ENCODE data around the gene DNAH8. TPM values are rescaled to one million over a fixed set of nuclear protein-coding genes. Genes with fewer than 3 reads are reported as not detected.

DNAH8 gene
- total RNA-seq, 1 experiment from 2014 or later = not detected

DNA sequence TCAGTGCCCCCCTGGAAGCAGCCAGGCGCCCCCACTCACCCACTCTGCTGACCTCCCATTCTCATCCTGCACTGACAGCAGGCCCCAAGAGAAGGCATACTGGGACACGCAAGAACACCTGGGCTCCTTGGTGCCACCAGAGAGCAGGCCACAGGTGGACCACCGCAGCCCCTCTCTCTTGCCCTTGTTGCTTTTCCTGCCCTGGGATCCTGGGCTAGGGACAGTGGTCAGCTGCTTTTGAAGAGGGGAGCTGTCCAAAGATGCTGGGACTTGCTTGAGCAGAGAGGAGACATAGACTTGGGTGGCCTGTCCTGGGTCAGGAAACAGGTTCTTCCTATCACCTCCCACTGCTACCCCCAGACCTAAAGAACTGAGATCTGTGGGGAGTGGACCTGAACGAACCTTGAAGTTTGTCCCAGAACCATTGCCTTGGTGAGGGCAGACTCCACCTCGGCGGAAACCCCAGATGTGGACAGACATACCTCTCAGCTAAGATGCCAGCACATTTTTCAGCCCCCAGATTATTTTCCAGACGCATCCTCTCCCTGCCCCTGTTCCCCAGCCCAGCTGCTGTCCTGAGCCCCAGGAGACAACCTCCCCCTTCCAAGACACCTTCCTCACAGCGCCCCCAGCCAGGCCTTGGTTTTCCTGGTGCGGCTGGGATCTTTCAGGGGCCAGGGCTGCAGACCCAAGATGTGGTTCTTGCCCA, 334.6 kb downstream of the DNAH8 start:
- H3K4me3 Mint-ChIP-seq (ENCODE audit: unreplicated experiment) = no peak overlapping the region

DNA sequence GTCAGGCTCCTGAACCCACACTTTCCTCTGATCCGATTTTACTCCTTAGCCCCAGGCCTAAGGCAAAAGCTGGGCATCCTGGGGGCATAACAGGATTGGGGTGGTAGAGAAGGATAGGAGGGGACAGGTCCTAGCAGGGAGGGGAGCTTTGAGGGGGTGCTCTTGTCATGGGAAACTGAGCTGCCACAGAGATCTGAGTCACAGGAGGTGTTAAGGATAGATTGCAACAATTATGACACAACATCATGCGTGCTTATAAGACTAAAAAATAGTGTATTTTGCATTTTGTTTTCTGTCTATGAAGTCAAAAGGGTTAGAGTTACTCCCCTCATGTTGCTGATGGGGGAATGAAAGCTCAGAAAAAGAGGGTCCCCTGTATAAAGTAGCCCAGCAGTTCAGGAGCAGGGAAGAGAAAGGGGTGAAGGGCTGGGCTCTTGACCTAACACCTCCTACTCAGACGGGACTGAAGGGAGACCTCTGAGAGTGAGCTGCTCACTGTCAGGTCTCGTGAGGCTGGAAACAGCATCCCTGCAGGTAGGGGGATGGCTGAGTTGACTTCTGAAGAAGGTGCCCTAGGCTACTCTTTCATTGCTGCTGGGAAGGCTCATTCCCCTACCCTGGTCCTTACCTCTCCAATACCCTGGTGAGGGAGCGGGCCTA, 335.5 kb downstream of the DNAH8 start:
- H3K27ac Mint-ChIP-seq (ENCODE audit: low read depth, unreplicated experiment) = no peak overlapping the region
- POLR2A ChIA-PET = interaction anchor here (0.7 kb wide), 1 partner anchor 128 kb away, joined by 3 read pairs; no protein-coding TSS in a partner anchor

More for the DNA sequence above, 334.6 kb downstream of the DNAH8 start:
- Mint-ChIP-seq H3K9me3 (ENCODE audit: unreplicated experiment) (no peaks in the 10 kb centered on the region), H3K27ac (ENCODE audit: low read depth, unreplicated experiment) (no peak overlapping the region), H3K27me3 (ENCODE audit: insufficient read depth, unreplicated experiment) (peaks cover 14% of the 10 kb centered on the region), H3K36me3 (ENCODE audit: insufficient read depth, unreplicated experiment) (peaks cover 4% of the 10 kb centered on the region), H3K4me1 (ENCODE audit: insufficient read depth, unreplicated experiment) (peaks cover 16% of the 10 kb centered on the region)
- DNase-seq (ENCODE audit: unreplicated experiment) = no peak
- POLR2A ChIA-PET = interaction anchor here (0.6 kb wide), 1 partner anchor 965 kb away, joined by 3 read pairs; no protein-coding TSS in a partner anchor
- intact Hi-C loops (cut with micrococcal nuclease) = no loop called here
- CTCF ChIA-PET = interaction anchor here (0.7 kb wide), 1 partner anchor 306 kb away, joined by 3 read pairs; no protein-coding TSS in a partner anchor
- no TSS peak for BruUV-seq (replicated peaks)
- TF ChIP-seq, protein P1, sequence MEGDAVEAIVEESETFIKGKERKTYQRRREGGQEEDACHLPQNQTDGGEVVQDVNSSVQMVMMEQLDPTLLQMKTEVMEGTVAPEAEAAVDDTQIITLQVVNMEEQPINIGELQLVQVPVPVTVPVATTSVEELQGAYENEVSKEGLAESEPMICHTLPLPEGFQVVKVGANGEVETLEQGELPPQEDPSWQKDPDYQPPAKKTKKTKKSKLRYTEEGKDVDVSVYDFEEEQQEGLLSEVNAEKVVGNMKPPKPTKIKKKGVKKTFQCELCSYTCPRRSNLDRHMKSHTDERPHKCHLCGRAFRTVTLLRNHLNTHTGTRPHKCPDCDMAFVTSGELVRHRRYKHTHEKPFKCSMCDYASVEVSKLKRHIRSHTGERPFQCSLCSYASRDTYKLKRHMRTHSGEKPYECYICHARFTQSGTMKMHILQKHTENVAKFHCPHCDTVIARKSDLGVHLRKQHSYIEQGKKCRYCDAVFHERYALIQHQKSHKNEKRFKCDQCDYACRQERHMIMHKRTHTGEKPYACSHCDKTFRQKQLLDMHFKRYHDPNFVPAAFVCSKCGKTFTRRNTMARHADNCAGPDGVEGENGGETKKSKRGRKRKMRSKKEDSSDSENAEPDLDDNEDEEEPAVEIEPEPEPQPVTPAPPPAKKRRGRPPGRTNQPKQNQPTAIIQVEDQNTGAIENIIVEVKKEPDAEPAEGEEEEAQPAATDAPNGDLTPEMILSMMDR (IDR thresholded peaks at IDR 0.05; ENCODE audit: unreplicated experiment) = no peak

DNA sequence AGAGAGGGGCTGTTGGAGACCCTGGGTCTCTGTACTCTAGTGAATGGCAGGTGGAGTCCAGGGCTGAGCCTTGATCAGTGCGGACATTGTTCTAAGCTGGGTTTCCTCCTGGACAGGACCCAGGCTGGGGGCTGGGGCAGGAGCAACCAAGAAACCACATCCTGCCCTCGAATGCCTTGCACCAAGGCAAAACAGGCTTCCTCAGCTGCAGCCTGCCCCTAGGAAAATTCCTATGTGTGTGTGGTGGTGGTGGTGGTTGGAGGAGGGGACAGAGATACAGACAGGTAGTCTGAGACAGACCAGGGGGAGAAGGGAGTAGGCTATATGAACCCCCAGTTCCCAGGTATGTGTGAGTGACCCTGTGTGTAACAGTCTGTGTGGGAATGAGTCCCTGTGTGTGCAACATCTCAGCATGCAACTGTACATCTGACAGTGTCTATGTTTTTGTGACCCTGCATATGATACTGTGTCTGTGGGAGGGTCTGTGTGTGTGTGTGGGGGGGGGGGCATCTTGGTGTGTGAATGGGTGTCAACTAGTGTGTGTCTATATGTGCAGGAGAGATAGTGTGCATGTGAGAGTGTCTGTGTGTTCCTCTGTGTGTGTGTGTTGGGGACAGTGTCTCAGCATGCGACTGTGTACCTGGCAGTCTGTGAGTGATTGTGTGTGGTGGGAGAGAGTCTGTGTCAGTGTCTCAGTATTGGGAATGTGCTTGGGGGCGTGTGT, 336.4 kb downstream of the DNAH8 start:
- intact Hi-C loops (cut with micrococcal nuclease) = no loop called here
- BruUV-seq (replicated peaks) = no TSS peak
- ChIA-PET CTCF (interaction anchor here (1.0 kb wide), 1 partner anchor 259 kb away, joined by 6 read pairs; no protein-coding TSS in a partner anchor), POLR2A (interaction anchor here (0.6 to 0.7 kb wide), 2 partner anchors 17 to 129 kb away, joined by 3 to 4 read pairs; no protein-coding TSS in a partner anchor)
- TF ChIP-seq, protein P1 (IDR thresholded peaks at IDR 0.05; ENCODE audit: unreplicated experiment) = no peak
- Mint-ChIP-seq H3K36me3 (ENCODE audit: insufficient read depth, unreplicated experiment) (peaks cover 4% of the 10 kb centered on the region), H3K27ac (ENCODE audit: low read depth, unreplicated experiment) (no peak overlapping the region), H3K4me1 (ENCODE audit: insufficient read depth, unreplicated experiment) (peaks cover 16% of the 10 kb centered on the region), H3K4me3 (ENCODE audit: unreplicated experiment) (no peak overlapping the region), H3K9me3 (ENCODE audit: unreplicated experiment) (no peaks in the 10 kb centered on the region), H3K27me3 (ENCODE audit: insufficient read depth, unreplicated experiment) (peaks cover 14% of the 10 kb centered on the region)
- peak; percentile 13 for DNase-seq (ENCODE audit: unreplicated experiment)

More for the DNA sequence above, 335.5 kb downstream of the DNAH8 start:
- Mint-ChIP-seq H3K4me1 (ENCODE audit: insufficient read depth, unreplicated experiment) (peaks cover 16% of the 10 kb centered on the region), H3K4me3 (ENCODE audit: unreplicated experiment) (no peak overlapping the region), H3K9me3 (ENCODE audit: unreplicated experiment) (no peaks in the 10 kb centered on the region), H3K27me3 (ENCODE audit: insufficient read depth, unreplicated experiment) (peaks cover 14% of the 10 kb centered on the region), H3K36me3 (ENCODE audit: insufficient read depth, unreplicated experiment) (peaks cover 4% of the 10 kb centered on the region)
- CTCF ChIA-PET = interaction anchor here (0.6 to 0.7 kb wide), 2 partner anchors 180 to 306 kb away, joined by 3 read pairs; no protein-coding TSS in a partner anchor
- intact Hi-C loops (cut with micrococcal nuclease) = no loop called here
- peak; percentile 6 for DNase-seq (ENCODE audit: unreplicated experiment)
- no TSS peak for BruUV-seq (replicated peaks)
- TF ChIP-seq, protein P1 (IDR thresholded peaks at IDR 0.05; ENCODE audit: unreplicated experiment) = no peak

All from MCF 10A (cell line).